Limb (tissue), 2 donors: ENCODE measurements around the gene TMCC1.
"Not testable (repeated sequence)": the region's sequence is repeated elsewhere in the genome, so short reads cannot be mapped to it uniquely, and the experiment has no call there.

ENCODE experiments used
- DNase-seq, 2 donors: peaks; one replicate each; pipeline ENCODE4 v3.0.0-alpha.2; 2016; ENCODE audit errors: extremely low spot score in 2 of 2

TMCC1 gene

DNA sequence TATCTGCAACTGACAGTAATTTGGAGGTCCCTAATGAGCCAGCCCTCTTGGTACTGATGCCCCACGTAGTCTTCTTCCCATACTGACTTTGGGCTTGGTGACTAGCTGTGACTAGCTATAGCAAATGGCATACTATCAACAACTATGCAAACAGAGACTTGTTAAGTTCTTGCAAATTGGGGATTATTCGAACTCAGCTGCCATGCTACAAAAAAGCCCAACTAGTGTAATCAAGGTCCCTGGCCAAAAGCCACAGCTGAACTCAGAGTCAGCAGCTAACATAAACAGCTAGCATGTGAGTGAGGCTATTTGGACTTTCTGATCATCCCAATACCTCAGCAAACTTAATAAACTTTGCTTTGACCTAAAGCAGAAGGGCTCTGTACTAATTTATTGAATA lies 165.8 kb downstream of the TMCC1 start:
- no peak for DNase-seq

DNA sequence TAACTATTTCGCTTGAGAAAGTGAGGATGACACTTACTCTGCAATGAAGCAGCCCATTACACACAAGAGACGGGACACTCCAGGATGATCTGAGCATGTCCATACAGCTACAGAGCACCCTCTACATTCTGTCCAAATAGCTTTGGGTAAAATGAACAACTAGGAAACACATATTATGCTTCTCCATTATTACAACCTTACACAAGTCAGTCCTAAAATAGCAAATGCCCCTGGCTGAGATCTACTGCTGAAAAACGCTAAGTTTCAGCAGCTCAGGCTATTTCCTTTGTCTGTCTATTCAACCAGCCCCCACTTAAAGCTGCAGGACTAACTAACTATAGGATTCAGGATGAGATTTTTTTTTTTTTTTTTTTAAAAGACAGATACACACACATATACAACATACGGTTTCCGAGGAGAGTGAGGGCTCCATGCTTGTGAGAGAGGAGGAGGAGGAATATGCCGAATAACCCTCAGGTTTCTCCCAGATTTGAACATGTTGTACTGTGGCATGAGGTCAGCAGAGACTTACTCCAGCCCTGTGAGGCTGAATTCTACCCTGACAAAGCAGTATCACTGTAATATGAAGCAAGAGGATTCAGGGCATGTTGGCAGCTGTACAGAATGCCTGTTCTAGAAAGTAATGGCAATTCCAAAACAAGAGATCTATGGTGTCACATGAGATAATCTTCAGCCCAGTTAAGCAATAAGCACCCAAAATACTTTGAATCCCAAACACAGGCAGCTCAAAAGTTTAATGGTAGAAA lies 169.8 kb downstream of the TMCC1 start:
- peak in 1 of 2 donors; percentile 44 for DNase-seq

DNA sequence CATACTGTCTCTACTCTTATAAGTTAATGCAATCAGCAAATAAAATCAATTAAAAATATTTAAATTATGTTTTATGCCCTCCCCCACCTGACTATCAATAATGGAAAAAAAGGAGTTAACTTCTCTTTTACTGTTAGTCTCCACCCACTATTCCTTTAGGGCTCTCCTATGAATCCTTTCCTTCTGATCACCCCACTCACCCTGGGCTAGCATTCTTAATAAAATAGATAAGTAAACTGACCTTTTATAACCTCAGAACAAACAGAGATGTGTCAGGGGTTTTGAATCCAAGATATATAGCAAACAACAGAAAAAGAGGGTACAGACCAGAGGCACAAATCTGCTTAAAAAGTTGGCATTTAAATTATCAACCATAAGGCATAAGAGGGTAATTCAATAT lies 171.0 kb downstream of the TMCC1 start:
- no peak for DNase-seq

DNA sequence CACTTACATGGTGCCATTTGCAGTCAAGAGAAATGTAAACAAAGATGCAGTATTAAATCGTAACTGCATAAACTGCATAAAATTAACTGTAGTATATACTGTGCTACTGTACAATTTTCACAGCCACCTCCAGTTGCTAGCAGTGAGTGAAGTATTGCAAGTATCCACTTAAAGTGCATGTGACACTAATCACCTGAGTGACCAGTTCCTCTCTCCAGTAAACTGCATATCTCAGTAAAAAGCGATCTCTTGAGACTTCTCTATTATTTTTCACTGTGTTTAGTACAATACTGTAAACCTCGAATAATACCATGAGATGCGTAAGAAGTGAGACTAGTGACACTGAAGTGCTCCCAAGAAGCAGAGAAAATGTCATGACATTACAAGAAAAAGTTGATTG lies 175.3 kb downstream of the TMCC1 start:
- DNase-seq, result no peak

DNA sequence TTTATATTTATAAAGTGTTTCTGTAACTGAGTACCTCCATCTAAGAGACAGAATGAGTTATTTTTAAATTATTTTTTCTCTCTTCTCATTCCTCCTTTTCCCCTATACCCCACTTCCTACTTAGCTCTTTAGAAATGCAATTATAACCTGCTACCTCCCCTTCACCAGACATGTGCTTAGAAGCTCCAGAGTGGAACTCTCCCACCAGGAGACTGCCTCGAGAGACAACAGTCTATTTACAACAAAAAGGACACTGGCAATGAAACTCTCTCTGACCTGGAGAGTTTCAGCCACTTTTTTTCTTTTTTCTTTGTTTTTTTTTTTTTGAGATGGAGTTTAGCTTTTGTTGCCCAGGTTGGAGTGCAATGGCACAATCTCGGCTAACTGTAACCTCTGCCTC lies 177.7 kb downstream of the TMCC1 start:
- DNase-seq, result no peak

DNA sequence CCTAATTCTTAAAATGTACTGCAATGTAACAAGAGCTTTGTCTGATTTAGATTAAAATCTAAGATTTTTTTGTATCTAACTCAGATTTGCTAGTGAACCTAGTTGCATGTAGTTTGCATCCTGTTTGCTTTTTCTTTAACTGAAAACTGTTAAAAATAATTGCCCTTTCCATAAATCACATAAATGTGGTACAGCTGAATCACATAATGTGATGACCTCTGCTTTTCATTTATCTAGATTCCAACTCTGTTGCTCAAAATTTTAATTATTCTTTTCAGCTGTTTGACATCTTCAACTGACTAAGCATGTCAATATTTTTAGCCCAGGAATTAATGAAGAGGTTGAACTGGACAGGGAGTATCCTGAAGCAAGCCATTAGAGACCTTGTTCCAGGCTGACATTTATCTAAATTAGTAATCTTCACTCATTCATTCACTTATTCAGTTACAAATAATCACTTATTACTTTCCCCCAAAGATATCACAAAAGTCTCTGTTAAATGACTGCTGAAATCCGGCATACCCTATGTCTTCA lies 185.1 kb downstream of the TMCC1 start:
- DNase-seq, result no peak

DNA sequence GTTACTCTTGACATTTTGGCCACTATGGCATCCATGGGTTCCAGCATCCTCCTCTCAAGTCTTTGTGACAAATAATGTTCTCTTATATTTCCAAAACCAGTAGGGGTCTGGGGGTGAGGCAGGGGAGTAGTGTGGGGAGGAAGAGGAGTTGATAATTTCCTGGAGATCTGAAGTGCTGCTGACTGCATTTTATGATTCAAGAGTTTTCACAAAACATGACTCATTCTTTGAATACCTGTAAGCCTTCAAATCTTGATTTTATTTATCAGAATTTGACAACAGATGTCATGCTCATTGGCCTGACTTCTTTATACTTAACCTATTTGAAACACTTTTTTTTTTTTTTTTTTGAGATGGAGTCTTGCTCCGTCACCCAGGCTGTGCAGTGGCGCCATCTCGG lies 188.2 kb downstream of the TMCC1 start:
- DNase-seq, result no peak

DNA sequence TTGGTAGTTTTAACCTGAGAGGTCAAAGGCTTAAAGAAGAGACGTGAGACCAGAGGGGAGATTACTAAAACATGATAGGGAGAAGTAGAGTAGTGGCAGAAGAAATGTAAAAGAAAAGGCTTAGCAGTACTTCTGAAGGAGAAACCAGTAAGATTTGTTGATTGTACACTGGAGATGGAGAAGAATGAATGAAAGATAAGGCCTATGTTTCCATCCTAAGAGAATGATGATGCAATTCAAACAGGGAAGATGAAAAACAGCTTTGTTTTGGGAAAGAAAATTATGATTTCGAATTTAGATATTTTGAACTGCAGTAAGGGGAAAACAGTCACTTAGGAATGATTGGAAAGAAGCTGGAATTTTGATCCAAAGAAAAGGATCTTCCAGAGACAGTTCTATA lies 189.6 kb downstream of the TMCC1 start:
- no peak for DNase-seq

DNA sequence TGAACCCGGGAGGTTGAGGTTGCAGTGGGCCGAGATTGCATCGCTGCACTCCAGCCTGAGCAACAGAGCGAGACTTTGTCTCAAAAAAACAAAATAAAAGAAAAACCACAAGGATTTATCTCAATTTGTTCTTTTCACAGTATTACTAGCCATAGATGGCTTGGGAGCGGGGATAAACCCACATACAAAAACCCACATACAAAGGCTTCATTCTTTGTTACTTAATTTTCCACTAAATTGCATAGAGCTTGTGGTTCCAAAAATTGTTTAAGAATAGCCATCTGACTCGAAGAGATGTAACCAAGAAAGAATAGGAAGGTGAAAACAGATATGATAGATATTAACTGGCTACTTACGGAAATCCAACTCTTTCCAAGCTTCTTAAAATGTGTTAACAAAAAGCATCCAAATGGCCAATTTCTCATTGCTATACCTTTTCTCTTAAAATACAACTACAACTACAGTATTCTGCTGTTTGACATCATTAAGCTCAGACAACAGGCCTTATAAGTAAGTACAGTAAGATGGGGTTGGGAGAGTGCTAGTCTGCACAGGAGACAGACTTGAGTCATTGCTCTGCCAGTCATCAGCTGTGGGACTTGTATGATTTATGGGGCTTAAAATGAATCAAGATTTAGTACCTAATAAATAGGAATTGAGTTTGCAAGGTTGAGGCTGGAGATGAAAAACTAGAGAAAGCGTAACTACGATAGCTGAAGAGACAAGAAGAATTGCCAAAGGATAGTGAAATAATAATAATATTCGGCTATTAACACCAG lies 190.4 kb downstream of the TMCC1 start:
- DNase-seq, result no peak

DNA sequence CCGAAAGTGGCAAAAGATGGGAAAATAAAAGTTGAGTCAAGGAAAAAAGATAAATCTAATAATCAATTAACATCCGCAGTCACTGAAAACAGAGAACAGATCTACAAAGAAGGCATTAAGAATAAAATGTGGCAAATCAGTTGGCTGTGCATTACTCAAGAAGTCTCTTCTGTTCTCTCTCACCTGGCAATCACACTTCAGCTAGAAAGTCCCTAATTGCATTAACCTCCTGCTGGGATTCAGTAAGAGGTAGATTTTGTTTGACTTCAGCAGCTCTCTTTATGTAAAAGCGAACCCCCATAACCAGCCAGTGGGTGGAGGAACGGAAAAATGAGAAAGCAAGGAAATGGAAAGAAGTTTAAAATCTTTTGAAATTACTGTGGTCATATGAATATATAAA lies 192.3 kb downstream of the TMCC1 start:
- no peak for DNase-seq

DNA sequence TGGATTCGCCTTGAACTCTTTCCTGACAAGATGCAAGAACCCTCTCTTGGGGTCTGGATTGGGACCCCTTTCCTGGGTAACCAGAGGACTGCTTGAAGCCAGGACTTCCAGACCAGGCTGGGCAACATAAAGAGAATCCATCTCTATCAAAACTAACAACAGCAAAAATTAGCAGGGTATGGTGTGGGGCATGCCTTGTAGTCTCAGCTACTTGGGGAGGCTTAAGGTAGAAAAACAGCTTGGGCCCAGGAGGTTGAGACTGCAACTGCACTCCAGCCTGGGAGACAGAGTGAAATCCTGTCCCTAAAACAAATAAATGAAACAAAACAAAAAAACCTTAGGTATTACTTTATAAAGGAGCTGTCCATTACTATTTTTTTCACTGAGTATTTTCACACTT lies 193.9 kb downstream of the TMCC1 start:
- no peak for DNase-seq

DNA sequence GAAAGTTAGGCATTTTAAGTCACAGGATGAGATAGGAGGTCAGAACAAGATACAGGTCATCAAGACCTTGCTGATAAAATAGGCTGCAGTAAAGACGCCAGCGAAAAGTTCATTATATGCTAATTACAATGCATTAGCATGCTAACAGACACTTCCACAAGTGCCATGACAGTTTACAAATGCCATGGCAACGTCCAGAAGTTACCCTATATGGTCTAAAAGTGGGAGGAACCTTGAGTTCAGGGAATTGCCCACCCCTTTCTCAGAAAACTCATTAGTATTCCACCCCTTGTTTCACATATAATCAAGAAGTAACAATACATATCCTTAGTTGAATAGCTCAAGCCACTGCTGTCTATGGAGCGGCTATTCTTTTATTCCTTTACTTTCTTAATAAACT lies 194.3 kb downstream of the TMCC1 start:
- DNase-seq, result no peak

DNA sequence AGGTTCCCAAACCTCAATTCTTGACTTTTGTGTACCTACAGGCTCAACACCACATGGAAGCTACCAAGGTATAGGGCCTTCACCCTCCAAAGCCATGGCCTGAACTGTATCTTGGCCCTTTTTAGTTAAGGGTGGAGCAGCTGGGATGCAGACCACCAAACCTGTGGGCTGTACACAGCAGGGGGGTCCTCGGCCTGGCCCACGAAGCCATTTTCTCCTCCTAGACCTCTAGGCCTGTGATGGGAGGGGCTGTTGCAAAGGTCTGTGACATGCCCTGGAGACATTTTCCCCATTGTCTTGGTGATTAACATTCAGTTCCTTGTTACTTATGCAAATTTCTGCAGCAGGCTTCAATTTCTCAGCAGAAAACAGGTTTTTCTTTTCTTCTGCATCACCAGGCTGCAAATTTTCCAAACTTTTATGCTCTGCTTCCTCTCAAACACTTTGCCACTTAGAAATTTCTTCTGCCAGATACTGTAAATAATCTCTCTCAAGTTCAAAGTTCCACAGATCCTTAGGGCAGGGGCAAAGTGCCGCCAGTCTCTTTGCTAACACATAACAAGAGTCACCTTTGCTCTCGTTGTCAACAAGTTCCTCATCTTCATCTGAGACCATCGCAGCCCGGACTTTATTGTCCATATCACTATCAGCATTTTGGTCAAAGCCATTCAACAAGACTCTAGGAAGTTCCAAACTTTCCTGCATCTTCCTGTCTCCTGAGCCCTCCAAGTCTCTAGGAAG lies 196.1 kb downstream of the TMCC1 start:
- DNase-seq, result no peak

DNA sequence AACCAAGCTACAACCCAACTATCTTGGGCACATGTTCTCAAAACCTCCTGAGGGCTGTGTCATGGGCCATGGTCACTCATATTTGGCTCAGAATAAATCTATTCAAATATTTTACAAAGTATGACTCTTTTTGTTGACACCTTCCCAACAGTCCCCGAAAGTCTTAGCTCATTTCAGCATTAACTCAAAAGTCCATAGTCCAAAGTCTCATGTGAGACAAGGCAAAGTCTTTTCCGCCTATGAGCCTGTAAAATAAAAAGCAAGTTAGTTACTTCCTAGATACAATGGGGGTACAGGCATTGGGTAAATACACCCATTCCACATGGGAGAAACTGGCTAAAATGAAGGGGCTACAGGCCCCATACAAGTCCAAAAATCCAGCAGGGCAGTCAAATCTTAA lies 197.1 kb downstream of the TMCC1 start:
- DNase-seq, result not testable (repeated sequence)

DNA sequence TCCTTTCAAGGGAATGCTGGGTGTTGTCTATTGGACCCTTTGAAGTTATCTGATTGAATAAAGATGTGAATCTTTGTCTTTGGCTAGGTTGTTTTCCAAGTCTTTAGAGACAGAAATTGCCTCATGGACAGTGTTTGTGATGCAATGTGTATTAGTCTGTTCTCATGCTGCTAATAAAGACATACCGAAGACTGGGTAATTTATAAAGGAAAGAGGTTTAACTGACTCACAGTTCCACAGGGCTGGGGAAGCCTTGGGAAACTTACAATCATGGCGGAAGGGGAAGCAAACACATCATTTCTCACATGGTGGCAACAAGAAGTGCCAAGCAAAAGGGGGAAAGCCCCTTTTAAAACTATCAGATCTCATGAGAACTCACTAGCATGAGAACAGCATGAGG lies 198.3 kb downstream of the TMCC1 start:
- DNase-seq, result no peak

DNA sequence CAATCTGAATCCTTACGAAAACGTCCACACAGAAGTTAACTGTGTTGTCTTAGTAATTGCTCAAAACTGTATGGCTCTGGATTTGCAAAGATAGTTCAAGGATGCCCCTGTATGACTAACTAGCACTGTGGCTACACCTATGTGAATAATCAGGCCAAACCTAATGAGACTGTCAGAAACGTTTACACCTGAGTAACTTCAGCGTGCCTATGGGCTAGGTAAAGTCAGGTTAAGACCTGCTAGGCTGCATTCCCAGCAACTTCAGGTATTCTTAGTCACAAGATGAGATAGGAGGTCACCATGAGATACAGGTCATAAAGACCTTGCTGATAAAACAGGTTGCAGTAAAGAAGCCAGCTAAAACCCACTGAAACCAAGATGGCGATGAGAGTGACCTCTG lies 199.3 kb downstream of the TMCC1 start:
- DNase-seq, result no peak

DNA sequence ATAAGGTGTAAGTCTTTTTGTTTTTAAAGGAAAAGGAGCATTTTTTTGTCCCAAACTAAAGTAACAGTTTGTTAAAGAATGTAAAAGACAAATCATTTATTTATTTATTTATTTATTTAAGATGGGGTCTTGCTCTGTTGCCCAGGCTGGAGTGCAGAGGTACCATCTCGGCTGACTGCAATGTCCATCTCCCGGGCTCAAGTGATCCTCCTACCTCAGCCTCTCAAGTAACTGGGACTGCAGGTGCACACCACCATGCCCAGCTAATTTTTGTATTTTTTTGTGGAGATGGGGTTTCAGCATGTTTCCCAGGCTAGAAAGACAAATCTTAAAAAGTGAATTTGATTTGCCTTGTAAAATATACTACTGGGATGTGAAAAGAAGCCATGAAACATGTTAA lies 200.8 kb downstream of the TMCC1 start:
- DNase-seq, result no peak

DNA sequence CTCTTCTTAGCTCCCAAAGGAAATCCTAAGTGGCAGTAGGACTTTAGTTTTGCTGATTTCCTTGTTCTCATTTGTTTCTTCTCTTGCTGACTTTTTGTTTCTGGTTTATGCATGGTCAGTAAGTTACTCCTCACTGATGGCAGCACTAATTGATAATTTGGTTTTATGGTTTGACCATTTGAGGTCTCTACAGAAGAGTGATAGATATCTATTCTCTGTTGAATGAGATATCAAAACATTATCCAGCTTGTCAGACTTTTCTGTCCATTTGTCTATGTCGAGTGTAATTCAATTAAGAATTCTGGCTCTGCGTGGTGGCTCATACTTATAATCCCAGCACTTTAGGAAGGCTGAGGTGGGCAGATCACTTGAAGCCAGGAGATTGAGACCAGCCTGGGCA lies 202.5 kb downstream of the TMCC1 start:
- no peak for DNase-seq

DNA sequence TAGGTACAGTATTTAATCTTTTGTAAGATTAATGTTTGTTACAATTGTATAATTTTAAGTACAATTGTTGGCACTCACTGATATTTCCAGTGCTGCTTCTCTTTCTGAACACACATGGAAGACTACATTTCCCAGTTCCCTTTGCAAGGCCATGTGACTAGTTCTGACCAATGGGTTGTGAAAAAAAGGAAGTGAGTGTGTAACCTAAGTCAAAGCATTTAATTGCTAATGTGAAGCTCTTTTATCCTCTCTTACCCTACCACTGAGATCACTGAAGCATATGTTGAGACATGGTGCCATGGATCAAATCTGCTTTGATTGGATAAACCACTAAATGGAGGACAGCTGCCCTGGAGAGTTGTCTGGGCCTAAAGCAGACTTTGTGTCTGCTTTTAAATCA lies 203.1 kb downstream of the TMCC1 start:
- peak in 1 of 2 donors; percentile 50 for DNase-seq

DNA sequence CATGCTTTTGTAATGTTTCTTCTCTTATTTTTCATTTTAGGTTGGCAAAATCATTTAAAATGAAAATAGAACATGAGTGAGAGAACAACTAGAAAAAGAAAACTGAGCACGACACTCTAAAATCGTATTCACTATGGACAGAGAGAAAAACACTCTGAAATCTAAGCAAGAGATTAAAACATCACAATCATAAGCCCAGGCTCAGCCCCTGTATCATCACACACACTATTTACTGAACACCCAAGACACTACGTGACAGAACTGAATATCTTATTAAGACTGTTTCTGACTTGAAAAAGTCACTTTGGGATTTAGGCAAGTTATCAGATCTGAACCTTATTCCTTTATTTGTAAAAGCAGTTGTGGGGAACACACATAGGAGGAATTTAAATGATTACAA lies 204.5 kb downstream of the TMCC1 start:
- DNase-seq, result no peak

DNA sequence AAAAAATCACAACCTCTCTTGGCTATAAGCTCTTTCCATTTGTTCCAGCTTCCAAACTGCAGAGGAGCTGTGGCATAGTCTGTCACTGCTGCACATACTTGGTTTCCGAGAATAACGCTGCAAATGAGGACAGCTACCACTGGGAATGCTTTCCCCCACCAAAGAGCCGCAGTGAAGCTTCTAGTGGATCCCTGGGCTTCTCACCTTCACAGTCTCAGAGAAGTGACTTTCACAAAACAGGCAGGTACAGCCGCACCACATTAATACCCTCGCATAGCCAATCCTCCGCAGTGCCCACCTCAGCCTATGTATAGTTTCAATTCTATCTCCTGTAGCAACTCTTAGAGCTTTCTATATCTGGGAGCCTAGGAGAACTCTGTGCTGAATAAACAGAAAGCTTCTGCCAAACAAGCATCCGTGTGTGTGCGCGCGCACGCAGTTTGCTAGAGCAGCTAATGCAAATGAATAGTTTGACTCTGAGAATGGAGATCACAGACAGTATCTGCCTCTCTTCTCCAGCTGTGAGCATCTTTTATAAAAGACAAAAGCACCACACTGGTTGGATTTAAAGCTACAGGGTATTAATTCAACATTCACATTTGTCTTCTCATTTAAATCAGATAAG lies 205.1 kb downstream of the TMCC1 start:
- peak; percentile 40 to 72 for DNase-seq
